HG03571 (cell line): Measurements from ENCODE around the gene MAZ.
"Not testable (repeated sequence)": the region's sequence is repeated elsewhere in the genome, so short reads cannot be mapped to it uniquely, and the experiment has no call there.

Experiments used
- ATAC-seq: cut with Tn5 transposase; IDR thresholded peaks from one replicate; pipeline ENCODE4 v1.9.1; 2021; ENCODE audit not compliant: unreplicated experiment

Gene MAZ

DNA sequence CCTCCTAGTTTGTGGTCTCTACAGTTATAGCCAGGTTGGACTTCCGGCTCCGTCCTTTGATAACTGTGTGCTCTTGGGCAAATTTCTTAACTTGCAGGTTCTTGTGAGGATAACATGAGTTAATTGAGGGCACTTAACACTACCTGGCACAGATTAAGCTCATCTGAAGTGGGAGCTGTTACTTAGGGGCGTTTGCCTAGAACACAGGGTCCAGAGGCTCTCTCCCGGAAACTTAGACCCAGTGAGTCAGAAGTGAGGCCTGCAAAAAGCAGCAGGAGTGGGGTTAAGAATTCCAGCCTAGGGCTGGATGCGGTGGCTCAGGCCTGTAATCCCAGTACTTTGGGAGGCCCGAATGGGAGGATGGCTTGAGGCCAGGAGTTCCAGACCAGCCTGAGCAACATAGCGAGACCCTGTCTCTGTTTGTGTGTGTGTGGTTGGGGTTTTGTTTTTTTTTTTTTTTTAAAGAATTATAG is 15.3 kb downstream of the MAZ start:
- ATAC-seq, result no peak

DNA sequence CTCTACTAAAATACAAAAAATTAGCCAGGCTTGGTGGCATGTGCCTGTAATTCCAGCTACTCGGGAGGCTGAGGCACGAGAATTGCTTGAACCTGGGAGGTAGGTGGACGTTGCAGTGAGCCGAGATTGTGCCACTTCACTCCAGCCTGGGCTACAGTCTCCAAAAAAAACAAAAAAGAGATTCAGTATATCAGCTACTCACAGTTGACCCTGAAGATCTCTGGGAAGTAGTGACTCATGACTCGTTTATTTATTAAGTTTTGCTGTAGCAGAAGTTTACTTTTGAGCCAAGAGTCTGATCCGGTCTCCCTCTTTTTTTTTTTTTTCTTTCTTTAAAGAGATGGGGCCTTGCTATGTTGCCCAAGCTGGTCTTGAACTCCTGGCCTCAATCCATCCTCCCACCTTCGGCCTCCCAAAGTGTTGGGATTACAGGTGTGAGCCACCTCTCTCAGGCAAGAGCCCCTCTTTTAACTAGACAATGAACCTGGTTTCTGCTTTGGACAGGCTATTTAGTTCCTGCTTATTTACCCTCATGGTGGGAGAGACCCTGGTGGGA is 18.3 kb downstream of the MAZ start:
- no peak for ATAC-seq

DNA sequence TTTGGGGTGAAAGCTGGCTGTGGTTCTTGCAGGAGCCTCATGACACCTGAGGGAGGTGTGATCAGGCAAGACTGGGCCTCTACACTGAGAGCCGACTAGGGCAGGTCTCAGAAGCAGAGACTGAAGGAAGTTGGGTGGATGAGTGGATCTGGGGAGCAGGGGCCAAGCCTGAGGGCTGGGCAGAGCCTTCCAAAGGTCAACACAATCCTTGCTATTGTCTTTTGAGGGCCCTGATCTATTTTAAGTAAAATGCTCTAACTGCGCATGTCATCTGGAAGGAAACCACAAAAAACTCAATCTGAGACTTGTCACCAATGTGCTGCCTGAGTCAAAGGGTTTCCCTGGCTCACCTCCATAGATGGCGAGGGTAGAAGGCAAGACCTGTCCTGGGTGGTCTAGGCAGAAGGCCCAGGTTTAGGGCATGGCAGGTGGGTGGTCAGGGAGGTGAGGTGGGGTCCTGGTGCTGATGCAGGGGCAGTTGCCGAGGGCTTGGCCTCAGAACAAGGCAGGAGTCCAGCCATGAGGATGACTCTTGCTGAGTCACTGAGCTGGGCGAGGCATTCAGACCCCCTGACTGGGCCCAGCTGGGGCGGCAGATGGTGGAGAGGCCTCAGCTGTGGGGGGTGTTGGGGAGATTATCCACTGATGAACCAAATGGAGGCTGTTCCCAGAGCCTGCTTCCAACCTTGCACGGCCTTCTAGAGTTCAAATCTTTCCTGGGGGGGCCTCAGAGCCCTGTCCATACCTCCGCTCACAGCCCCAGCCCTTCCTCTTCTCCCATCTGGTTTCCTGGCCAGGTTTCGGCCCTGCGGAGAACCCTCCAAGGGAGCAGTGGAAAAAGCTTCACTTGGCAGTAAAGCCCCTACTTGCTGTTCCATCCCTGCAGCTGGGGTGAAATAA is 19.1 kb downstream of the MAZ start:
- no peak for ATAC-seq

DNA sequence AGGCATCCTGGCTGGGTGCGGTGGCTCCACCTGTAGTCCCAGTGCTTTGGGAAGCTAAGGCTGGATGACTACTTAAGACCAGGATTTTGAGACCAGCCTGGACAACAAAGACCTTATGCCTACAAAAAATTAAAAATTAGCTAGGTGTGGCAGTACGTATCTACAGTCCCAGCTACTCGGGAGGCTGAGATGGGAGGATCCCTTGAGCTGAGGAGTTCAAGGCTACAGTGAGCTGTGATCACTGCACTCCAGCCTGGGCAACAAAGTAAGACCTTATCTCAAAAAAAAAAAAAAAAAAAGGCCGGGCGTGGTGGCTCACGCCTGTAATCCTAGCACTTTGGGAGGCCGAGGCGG is 20.0 kb downstream of the MAZ start:
- ATAC-seq, result no peak

DNA sequence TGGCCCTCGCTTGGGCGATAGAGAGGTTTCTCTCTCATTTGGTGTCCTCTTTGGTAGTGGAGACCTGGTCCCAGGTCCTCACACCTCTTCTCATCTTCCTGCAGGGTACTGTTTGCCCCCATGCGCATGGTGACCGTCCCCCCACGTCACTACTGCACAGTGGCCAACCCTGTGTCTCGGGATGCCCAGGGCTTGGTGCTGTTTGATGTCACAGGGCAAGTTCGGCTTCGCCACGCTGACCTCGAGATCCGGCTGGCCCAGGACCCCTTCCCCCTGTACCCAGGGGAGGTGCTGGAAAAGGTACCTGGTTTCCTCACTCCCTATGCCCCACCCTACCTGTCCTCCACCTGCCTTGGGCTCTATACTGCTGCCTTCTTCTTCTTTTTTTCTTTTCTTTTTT is 24.4 kb downstream of the MAZ start:
- ATAC-seq, result no peak

DNA sequence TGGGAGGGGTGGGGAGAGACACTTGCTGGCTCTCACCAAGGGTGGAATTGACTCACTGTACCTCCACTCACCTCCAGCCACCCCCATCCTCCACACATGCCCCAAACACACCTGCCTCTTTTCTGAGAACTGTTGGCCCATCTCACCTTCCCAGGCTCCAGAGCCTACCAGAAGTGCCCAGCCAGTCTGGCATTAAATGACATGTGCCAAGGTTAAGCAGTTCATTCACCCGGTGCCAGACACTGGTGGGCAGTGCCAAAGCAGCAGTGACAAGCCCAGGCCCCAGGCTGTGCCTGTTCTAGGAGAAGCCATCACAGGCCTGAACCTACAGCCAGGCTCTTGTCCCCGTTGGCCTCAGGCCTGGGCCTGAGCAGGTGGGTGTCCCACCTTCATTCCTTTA is 25.2 kb downstream of the MAZ start:
- no peak for ATAC-seq

DNA sequence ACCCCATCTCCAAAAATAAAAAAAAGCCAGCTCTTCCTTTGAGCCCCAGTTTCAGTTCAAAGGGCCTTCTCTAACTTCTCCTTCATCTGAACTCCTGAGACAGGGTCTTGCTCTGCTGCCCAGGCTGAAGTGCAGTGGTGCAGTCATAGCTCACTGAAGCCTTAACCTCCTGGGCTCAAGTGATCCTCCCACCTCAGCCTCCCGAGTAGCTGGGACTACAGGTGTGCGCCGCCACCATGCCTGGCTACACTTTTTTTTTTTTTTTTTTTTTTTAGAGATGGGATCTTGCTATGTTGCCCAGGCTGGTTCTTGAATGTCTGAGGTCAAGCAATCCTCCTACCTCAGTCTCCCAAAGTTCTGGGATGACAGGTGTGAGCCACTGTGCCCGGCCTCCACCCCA is 26.9 kb downstream of the MAZ start:
- not testable (repeated sequence) for ATAC-seq

DNA sequence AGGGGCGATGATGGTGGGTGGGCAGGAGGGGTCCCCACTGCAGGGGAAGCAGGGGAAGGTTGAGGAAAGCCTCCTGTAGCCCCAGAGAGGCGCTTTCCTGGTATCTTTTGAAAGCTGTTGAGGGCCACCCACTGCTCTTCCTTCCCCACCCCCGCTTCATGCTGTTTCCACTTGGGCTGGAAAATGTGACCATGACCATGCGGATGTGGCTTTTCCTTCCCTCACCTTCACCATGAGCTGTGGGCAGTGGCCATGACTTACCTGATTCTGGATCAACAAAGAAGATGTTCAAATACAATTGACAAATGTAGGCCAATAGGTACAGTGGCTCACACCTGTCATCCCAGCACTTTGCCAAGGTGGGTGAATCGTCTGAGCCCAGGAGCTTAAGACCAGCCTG is 27.8 kb downstream of the MAZ start:
- no peak for ATAC-seq

DNA sequence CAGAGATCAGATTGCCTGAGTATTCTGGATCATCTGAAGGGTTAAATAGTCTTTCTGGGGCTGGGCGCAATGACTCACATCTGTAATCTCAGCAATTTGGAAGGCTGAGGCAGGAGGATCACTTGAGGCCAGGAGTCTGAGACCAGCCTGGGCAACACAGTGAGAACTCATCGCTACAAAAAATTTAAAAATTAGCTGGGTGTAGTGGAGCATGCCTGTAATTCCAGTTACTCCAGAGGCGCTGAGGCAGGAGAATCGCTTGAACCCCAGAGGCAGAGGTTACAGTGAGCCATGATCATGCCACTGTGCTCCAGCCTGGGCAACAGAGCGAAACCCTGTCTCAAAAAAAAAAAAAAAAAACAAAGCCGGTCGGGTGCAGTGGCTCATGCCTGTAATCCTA is 29.6 kb downstream of the MAZ start:
- ATAC-seq, result no peak

DNA sequence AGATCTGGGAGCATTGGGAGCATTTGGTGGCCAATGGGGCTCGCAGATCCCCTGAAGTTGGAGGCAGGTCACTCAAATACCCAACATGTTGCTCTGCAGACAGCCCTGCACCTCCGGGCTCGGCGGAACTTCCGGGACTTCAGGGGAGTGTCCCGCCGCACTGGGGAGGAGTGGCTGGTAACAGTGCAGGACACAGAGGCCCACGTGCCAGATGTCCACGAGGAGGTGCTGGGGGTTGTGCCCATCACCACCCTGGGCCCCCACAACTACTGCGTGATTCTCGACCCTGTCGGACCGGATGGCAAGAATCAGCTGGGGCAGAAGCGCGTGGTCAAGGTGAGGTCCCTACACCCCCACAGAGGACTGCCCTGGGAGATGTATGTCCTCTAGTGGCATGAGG is 30.3 kb downstream of the MAZ start:
- no peak for ATAC-seq

DNA sequence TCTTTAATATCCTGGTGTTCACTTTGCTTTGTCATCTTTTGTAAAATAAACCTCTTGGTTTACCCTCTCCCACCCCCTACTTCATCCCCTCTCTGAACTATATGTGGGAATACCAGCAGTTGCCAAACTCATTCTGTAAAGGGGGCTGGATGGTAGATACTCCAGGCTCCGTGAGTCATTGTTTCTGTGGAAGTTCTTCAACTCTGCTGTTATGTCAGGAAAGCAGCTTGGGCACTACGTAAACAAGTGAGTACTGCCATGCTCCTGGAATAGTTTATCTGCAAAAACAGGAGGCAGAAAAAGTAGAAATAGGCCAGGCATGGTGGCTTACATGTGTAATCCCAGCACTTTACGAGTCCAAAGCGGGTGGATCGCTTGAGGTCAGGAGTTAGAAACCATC is 31.5 kb downstream of the MAZ start:
- ATAC-seq, result no peak

DNA sequence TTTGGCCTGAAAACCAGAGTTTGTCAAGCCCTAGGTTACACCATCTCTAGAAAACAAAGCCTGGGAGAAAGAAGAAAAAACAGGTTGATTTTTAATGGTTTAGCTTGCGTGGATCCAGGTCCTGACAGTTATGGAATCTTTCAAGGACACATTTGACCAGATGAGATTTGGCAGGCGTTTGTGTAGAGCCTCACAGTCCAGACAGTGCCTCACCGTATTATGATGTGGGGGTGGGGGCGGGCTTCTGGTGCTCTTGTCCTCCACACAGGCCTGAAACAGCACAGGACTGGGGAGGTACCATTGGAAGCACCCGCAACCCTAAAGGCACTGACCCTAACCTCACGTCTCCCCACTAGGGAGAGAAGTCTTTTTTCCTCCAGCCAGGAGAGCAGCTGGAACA is 33.5 kb downstream of the MAZ start:
- ATAC-seq, result no peak

DNA sequence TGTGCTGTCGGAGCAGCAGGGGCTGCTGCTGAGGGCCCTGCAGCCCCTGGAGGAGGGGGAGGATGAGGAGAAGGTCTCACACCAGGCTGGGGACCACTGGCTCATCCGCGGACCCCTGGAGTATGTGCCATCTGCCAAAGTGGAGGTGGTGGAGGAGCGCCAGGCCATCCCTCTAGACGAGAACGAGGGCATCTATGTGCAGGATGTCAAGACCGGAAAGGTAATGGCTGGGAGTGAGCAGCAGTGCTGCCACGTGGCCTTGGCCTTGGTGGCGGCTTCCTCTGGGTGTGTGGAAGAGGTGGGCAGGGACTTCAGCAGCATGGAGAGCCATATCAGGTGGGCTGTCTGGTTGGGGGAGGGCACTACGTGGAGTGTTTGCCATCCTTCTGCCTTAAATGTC is 33.9 kb downstream of the MAZ start:
- ATAC-seq, result no peak

DNA sequence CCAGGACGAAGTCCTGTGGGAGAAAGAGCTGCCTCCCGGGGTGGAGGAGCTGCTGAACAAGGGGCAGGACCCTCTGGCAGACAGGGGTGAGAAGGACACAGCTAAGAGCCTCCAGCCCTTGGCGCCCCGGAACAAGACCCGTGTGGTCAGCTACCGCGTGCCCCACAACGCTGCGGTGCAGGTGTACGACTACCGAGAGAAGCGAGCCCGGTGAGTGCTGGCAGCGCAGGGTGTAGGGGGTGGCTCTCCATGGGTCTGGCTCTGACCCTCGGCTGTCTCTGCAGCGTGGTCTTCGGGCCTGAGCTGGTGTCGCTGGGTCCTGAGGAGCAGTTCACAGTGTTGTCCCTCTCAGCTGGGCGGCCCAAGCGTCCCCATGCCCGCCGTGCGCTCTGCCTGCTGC is 35.3 kb downstream of the MAZ start:
- no peak for ATAC-seq

DNA sequence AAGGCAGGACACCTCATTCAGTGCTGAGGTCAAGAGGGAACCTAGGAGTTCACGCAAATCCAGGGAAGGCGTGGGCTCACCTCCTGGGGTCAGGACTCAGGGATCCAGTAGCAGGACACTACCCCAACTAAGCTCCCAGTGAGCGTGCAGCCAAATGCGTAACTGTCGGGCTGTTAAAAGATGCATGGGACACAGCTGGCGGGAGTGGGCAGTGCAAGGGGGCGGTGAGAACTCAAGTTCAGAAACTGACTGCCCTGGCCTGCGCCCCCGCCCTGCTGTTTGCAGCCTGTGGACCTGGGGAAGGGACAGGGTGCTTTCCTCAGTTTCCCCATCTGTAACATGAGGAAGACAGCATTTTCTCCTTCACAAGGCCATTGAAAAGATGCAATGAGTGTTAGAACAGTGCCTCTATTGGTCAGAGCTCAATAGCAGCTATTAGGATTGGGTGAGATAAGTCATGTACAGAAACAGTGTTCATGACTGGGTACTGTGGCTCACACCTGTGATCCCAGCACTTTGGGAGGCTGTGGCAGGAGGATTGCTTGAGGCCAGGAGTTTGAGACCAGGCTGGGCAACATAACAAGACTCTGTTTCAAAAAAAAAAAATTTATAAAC is 36.5 kb downstream of the MAZ start:
- no peak for ATAC-seq

DNA sequence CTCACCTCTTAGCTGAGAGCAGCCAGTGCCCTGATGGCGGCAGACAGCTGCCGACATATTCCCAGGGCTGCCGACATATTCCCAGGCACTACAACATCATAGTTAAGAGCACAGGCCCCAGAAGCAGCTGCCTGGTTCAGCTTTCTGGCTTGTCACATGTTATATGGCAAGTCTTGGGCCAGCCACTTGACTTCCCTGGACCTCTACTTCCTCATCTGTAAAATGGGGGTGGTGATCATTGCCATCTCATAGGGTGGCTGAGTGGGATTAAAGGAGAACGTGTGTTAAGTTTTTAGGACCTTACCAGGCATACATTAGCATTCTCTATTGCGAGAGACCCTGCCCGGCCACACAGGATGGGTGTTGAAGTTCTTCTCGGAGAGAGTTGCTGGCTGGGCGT is 37.6 kb downstream of the MAZ start:
- no peak for ATAC-seq

DNA sequence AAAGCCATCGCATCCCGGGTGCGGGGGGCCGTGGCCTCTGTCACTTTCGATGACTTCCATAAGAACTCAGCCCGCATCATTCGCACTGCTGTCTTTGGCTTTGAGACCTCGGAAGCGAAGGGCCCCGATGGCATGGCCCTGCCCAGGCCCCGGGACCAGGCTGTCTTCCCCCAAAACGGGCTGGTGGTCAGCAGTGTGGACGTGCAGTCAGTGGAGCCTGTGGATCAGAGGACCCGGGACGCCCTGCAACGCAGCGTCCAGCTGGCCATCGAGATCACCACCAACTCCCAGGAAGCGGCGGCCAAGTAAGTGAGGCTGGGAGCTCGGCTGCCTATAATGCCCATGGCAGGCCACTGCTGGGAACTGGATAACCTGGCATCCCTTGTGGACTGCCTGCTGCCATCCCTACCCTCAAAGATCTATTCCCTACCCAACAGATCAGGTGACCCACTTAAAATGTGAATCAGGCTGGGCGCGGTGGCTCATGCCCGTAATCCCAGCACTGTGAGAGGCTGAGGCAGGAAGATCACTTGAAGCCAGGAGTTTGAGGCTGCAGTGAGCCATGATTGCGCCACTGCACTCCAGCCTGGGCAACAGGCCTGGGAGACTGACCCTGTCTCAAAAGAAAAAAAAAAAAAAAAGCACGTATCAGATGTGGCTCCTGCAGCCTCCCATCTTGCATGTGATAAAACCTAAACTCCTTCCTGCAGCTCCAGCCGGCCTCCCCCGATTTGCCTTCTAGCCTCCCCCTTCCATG is 38.4 kb downstream of the MAZ start:
- ATAC-seq, result no peak

DNA sequence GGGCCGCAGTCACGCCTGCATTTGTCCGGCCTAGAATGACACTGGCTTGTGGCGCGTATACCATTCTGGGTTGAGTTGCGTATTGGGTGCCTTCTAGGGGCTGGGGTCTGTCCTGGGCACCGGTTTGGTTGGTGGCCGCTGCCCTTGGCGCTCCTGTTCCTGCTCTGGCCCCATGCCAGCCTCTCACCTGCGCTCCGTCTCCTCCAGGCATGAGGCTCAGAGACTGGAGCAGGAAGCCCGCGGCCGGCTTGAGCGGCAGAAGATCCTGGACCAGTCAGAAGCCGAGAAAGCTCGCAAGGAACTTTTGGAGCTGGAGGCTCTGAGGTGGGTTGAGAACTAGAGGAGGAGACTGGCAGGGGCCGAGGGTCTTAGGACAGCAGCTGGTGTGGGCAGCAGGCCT is 39.3 kb downstream of the MAZ start:
- ATAC-seq, result no peak

DNA sequence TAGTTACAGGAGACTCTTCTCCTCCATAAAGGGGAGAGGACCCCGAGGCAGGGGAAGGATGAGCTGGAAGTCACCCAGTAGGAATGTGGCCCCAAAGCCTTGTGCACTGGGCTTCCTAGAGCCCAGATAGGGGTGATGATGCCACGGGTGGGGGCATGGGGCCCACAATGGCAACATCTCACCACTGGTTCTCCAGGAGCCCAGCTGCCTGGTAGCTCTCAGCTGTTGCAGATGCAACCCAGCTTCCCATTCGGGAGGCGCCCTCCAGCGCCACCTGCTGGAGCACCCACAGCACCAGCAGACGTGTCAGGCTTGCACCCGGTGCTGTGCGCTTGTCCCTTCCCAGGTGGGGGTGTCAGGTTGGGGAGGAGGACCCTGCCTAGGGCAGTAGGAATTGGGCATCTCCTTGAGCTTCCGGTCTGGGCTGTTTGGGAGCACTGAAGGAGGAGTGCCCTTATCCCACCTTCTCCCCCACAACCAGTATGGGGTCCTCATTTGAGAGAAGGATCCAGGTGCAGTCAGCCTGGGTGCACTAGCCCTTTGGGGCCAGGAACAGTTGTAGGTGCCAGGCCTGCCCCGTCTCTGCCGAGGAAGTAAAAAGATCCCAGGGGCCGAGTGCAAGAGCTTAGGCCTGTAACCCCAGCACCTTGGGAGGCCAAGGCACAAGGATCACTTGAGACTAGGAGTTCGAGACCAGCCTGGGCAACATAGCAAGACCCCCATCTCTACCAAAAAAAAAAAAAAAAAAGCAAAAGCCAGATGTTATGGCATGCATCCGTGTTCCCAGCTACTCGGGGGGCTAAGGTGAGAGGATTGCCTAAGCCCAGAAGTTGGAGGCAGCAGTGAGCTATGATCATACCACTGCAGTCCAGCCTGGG is 42.3 kb downstream of the MAZ start:
- no peak for ATAC-seq

DNA sequence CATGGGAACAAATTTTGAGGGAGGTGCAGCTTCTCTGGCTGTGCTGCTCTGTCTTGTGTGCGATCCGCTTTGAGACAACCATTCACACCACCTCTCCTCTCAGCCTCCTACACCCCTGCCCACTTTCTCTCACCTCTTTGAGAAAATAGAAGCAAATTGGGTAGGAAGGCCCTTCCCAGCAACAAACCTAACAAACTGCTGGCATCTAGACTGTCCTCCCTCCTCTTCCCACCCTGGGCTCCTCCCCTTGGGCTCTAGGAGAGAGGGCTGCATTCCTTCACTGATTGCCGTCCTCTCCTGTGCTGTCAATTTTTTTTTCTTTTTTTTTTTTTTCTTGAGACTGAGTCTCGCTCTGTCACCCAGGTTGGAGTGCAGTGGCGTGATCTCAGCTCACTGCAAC is 43.2 kb downstream of the MAZ start:
- no peak for ATAC-seq

DNA sequence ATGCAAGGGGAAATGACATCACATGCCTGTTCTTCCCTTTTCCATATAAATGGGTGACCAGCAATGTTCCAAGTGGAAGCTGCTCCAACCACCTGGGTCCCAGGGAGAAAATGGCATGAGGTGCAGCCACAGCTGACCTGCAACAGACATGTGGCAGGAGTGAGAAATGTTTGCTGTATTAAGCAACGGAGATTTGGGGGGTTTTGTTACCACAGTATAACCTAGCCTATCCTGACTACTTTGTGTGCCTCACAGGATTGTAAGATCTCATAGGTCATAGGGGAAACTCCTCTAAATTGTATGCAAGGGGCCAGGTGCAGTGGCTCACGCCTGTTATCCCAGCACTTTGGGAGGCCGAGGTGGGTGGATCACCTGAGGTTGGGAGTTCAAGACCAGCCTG is 44.7 kb downstream of the MAZ start:
- ATAC-seq, result no peak
